KOPT-K1 (cell line): ENCODE data around the gene PAK4.

Experiments
- H3K27ac ChIP-seq: fragments of 200-600 bp; sonication (generic); 2 replicates; pipeline ENCODE4 v1.5.1; 2016; ENCODE audit warnings: antibody characterized with exemption, mild to moderate bottlenecking, low read depth, low read length; ENCODE audit not compliant: poor library complexity, severe bottlenecking
- H3K36me3 ChIP-seq: fragments of 200-600 bp; sonication (generic); 2 replicates; pipeline ENCODE4 v1.5.1; 2017; ENCODE audit warnings: antibody characterized with exemption, mild to moderate bottlenecking, low read length, moderate library complexity; ENCODE audit not compliant: insufficient read depth
- H3K9me3 ChIP-seq: fragments of 200-600 bp; sonication (generic); 2 replicates; pipeline ENCODE4 v1.5.1; 2017; ENCODE audit warnings: antibody characterized with exemption, low read length, mild to moderate bottlenecking; ENCODE audit not compliant: insufficient read depth, poor library complexity, severe bottlenecking

Gene PAK4

GRCh38 chr19:39224910-39225309 is 99.3 kb downstream of the PAK4 start:
- H3K27ac ChIP-seq = no peak overlapping the region
- H3K36me3 ChIP-seq = no peaks in the 10 kb centered on the region
- no peaks in the 10 kb centered on the region for H3K9me3 ChIP-seq
